ENCODE measurements around the gene MAN2A1.

Gene MAN2A1

GRCh38 chr5:109676920-109677319, 12.8 kb upstream of the MAN2A1 start:
- Histone ChIP-seq H3K4me1 (ENCODE audit: insufficient read depth, poor library complexity, severe bottlenecking) (peaks cover 11% of the 10 kb centered on the region), H3K36me3 (ENCODE audit: low read depth) (no peaks in the 10 kb centered on the region), H3K27me3 (ENCODE audit: insufficient read depth, poor library complexity, severe bottlenecking) (no peaks in the 10 kb centered on the region), H3K9me3 (ENCODE audit: severe bottlenecking) (no peaks in the 10 kb centered on the region), H3K27ac (ENCODE audit: poor library complexity, severe bottlenecking) (no peak overlapping the region), H3K4me3 (ENCODE audit: severe bottlenecking) (no peak overlapping the region)
- DNase-seq (ENCODE audit: low spot score) = no peak
- ATAC-seq (ENCODE audit: low read depth) = no peak
- TF ChIP-seq CTCF (IDR thresholded peaks at IDR 0.05; ENCODE audit: poor library complexity, severe bottlenecking) = no peak

DNA sequence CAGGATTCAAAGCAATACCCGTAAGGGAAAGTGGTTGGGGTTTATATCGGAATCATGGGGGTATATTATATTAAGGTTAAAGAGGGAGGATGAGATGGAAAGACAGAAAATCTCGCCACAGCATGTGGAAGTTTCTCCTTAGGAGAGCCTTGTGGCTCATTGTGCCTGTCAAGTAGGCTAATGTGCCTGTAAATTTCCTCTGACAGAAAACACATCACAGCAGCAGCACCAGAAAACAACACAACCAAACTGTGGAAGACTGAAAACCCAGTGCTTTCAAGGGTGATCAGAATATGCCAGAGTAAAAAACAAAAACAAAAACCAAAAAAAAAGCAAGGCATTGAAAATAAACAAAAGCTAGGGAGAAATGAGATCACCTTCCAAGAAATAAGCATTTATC, 11.3 kb upstream of the MAN2A1 start:
- H3K36me3 ChIP-seq (ENCODE audit: low read depth) = no peaks in the 10 kb centered on the region
- H3K27ac ChIP-seq (ENCODE audit: poor library complexity, severe bottlenecking) = no peak overlapping the region
- no peak for TF ChIP-seq CTCF (IDR thresholded peaks at IDR 0.05; ENCODE audit: poor library complexity, severe bottlenecking)

GRCh38 chr5:109681763-109682162, 8.0 kb upstream of the MAN2A1 start:
- DNase-seq (ENCODE audit: low spot score) (no peak), ATAC-seq (ENCODE audit: low read depth) (peak; percentile 96)
- peaks cover 28% of the 10 kb centered on the region for H3K4me1 ChIP-seq (ENCODE audit: insufficient read depth, poor library complexity, severe bottlenecking)
- H3K9me3 ChIP-seq (ENCODE audit: severe bottlenecking) = no peaks in the 10 kb centered on the region
- peak overlapping the region; percentile 91 for H3K27ac ChIP-seq (ENCODE audit: poor library complexity, severe bottlenecking)
- H3K4me3 ChIP-seq (ENCODE audit: severe bottlenecking) = no peak overlapping the region
- TF ChIP-seq CTCF (IDR thresholded peaks at IDR 0.05; ENCODE audit: poor library complexity, severe bottlenecking) = no peak
- H3K27me3 ChIP-seq (ENCODE audit: insufficient read depth, poor library complexity, severe bottlenecking) = no peaks in the 10 kb centered on the region
- no peaks in the 10 kb centered on the region for H3K36me3 ChIP-seq (ENCODE audit: low read depth)

More for the DNA sequence above, 11.3 kb upstream of the MAN2A1 start:
- DNase-seq (ENCODE audit: low spot score) = no peak
- Histone ChIP-seq H3K9me3 (ENCODE audit: severe bottlenecking) (no peaks in the 10 kb centered on the region), H3K4me1 (ENCODE audit: insufficient read depth, poor library complexity, severe bottlenecking) (peaks cover 26% of the 10 kb centered on the region), H3K4me3 (ENCODE audit: severe bottlenecking) (no peak overlapping the region), H3K27me3 (ENCODE audit: insufficient read depth, poor library complexity, severe bottlenecking) (no peaks in the 10 kb centered on the region)
- no peak for ATAC-seq (ENCODE audit: low read depth)

DNA sequence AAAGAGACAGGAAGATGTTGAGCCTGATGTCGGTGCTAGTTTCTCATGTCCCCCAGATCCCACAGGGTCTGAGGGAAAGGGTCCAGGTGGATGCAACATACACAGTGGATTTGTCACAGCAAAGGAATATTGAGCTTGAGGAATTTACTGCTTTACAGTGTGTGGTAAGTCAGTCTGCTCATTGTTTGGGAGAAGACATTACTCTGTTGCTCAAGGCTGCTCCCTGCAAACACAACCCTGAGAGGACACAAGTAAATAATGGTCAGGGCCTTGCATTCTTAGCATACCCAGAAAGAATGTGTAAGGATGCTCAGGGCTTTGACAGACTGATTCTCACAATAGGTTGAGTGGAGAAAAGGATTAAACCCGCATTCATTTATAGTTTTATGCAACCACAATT, 7.3 kb upstream of the MAN2A1 start:
- peaks cover 28% of the 10 kb centered on the region for H3K4me1 ChIP-seq (ENCODE audit: insufficient read depth, poor library complexity, severe bottlenecking)
- peak overlapping the region; percentile 91 for H3K27ac ChIP-seq (ENCODE audit: poor library complexity, severe bottlenecking)
- H3K27me3 ChIP-seq (ENCODE audit: insufficient read depth, poor library complexity, severe bottlenecking) = no peaks in the 10 kb centered on the region
- TF ChIP-seq CTCF (IDR thresholded peaks at IDR 0.05; ENCODE audit: poor library complexity, severe bottlenecking) = no peak
- no peak overlapping the region for H3K4me3 ChIP-seq (ENCODE audit: severe bottlenecking)
- DNase-seq (ENCODE audit: low spot score) = no peak
- ATAC-seq (ENCODE audit: low read depth) = peak; percentile 53
- H3K9me3 ChIP-seq (ENCODE audit: severe bottlenecking) = no peaks in the 10 kb centered on the region
- H3K36me3 ChIP-seq (ENCODE audit: low read depth) = no peaks in the 10 kb centered on the region

- Histone ChIP-seq H3K4me3 (ENCODE audit: severe bottlenecking) (no peak overlapping the region), H3K36me3 (ENCODE audit: low read depth) (no peaks in the 10 kb centered on the region), H3K27me3 (ENCODE audit: insufficient read depth, poor library complexity, severe bottlenecking) (no peaks in the 10 kb centered on the region), H3K27ac (ENCODE audit: poor library complexity, severe bottlenecking) (no peak overlapping the region), H3K4me1 (ENCODE audit: insufficient read depth, poor library complexity, severe bottlenecking) (peaks cover 28% of the 10 kb centered on the region), H3K9me3 (ENCODE audit: severe bottlenecking) (no peaks in the 10 kb centered on the region)
- DNase-seq (ENCODE audit: low spot score) (no peak), ATAC-seq (ENCODE audit: low read depth) (no peak)
- TF ChIP-seq CTCF (IDR thresholded peaks at IDR 0.05; ENCODE audit: poor library complexity, severe bottlenecking) = no peak
Measured at GRCh38 chr5:109685916-109686315, 3.8 kb upstream of the MAN2A1 start.

Data from RWPE2 (cell line).